HepG2 (cell line): ENCODE measurements around the gene FCER1G. TPM values are rescaled to one million over a fixed set of nuclear protein-coding genes. Genes with fewer than 3 reads are reported as not detected.

Experiments
- ARID2 ChIP-seq: sonication (generic); formaldehyde crosslinking; IDR thresholded peaks from 2 replicates; pipeline ENCODE4 v1.8.1; 2022; ENCODE audit warnings: mild to moderate bottlenecking, missing genetic modification reagents, borderline replicate concordance
- ATF1 ChIP-seq: IDR thresholded peaks from 2 replicates; pipeline ENCODE4 v1.6.1; 2016; ENCODE audit warnings: mild to moderate bottlenecking, control low read depth
- ATF7-NPFF ChIP-seq: sonication (generic); formaldehyde crosslinking; IDR thresholded peaks from 2 replicates; pipeline ENCODE4 v1.8.1; 2023; ENCODE audit warnings: mild to moderate bottlenecking, low read depth, missing genetic modification reagents, moderate library complexity
- ATM ChIP-seq: fragments of 450-650 bp; IDR thresholded peaks from 2 replicates; pipeline ENCODE4 v1.7.1; 2017; ENCODE audit warnings: mild to moderate bottlenecking, borderline replicate concordance
- CERS6 ChIP-seq: sonication (generic); formaldehyde crosslinking; IDR thresholded peaks from 2 replicates; pipeline ENCODE4 v1.5.0; 2020; ENCODE audit warnings: missing genetic modification reagents
- IKZF1 ChIP-seq: fragments of 450-650 bp; IDR thresholded peaks from 2 replicates; pipeline ENCODE4 v1.7.1; 2016
- NCOA2 ChIP-seq: sonication (generic); formaldehyde crosslinking; IDR thresholded peaks from 2 replicates; pipeline ENCODE4 v1.8.0; 2022; ENCODE audit warnings: inconsistent platforms
- NR1H2 ChIP-seq: sonication (generic); formaldehyde crosslinking; IDR thresholded peaks from 2 replicates; pipeline ENCODE4 v1.8.1; 2022; ENCODE audit warnings: low read depth, missing genetic modification reagents, borderline replicate concordance
- PCBP2 ChIP-seq: fragments of 200-400 bp; formaldehyde crosslinking; optimal IDR thresholded peaks from 2 replicates; pipeline ENCODE3; 2018; ENCODE audit warnings: low read length, low read depth; ENCODE audit not compliant: poor library complexity, severe bottlenecking
- SETDB1 ChIP-seq: sonication (generic); formaldehyde crosslinking; IDR thresholded peaks from 2 replicates; pipeline ENCODE4 v1.5.1; 2020; ENCODE audit warnings: missing genetic modification reagents, mild to moderate bottlenecking, borderline replicate concordance
- TFE3 ChIP-seq: IDR thresholded peaks from 2 replicates; pipeline ENCODE4 v1.6.1; 2016
- ZBED4 ChIP-seq: sonication (generic); formaldehyde crosslinking; IDR thresholded peaks from 2 replicates; pipeline ENCODE4 v1.4.0; 2020; ENCODE audit warnings: missing genetic modification reagents, borderline replicate concordance
- ZNF18 ChIP-seq: sonication (generic); formaldehyde crosslinking; IDR thresholded peaks from 2 replicates; pipeline ENCODE4 v1.8.0; 2022; ENCODE audit warnings: mild to moderate bottlenecking, missing genetic modification reagents; ENCODE audit not compliant: insufficient replicate concordance
- ZNF296 ChIP-seq: sonication (generic); formaldehyde crosslinking; conservative IDR thresholded peaks from 2 replicates; pipeline ENCODE4 v1.5.0; 2020; ENCODE audit warnings: mild to moderate bottlenecking, missing genetic modification reagents
- ZNF337 ChIP-seq: sonication (generic); formaldehyde crosslinking; IDR thresholded peaks from 2 replicates; pipeline ENCODE4 v1.5.1; 2020; ENCODE audit warnings: missing genetic modification reagents, low read depth, mild to moderate bottlenecking, borderline replicate concordance
- ZNF33A ChIP-seq: sonication (generic); formaldehyde crosslinking; IDR thresholded peaks from 2 replicates; pipeline ENCODE4 v1.5.1; 2020; ENCODE audit warnings: missing genetic modification reagents, mild to moderate bottlenecking, moderate library complexity, borderline replicate concordance
- ZNF431 ChIP-seq: sonication (generic); formaldehyde crosslinking; IDR thresholded peaks from 2 replicates; pipeline ENCODE4 v1.9.0; 2022; ENCODE audit warnings: missing genetic modification reagents, low read depth, mild to moderate bottlenecking, borderline replicate concordance
- ZNF543 ChIP-seq: sonication (generic); formaldehyde crosslinking; IDR thresholded peaks from 2 replicates; pipeline ENCODE4 v1.4.0; 2020; ENCODE audit warnings: mild to moderate bottlenecking, missing genetic modification reagents
- ZNF550 ChIP-seq: sonication (generic); formaldehyde crosslinking; IDR thresholded peaks from 2 replicates; pipeline ENCODE4 v1.4.0; 2020; ENCODE audit warnings: mild to moderate bottlenecking, missing genetic modification reagents, borderline replicate concordance
- ZNF569 ChIP-seq: sonication (generic); formaldehyde crosslinking; IDR thresholded peaks from 2 replicates; pipeline ENCODE4 v1.5.0; 2020; ENCODE audit warnings: mild to moderate bottlenecking, missing genetic modification reagents, moderate library complexity, borderline replicate concordance
- ZNF616 ChIP-seq: sonication (generic); formaldehyde crosslinking; IDR thresholded peaks from 2 replicates; pipeline ENCODE4 v1.5.0; 2020; ENCODE audit warnings: low read depth, mild to moderate bottlenecking, missing genetic modification reagents
- polyA plus RNA-seq, 8 experiments: library from polyadenylated mRNA; depleted of rRNA in 3 of 8; stranded (reverse) in 7 of 8; unstranded in 1 of 8; fragments of >200 nt; fragmentation: Illumina TruSeq in 4 of 8; extraction: Trizol in 4 of 8; gene quantifications; 2 replicates each; pipeline versions ENCODE4 v1.2.1 to v1.2.3, GENCODE V29; 2011 to 2016; ENCODE audit warnings: low read depth in 4 of 8, missing spikeins in 1 of 8, mixed read lengths in 1 of 8; ENCODE audit not compliant: insufficient read depth in 1 of 8
- total RNA-seq, 5 experiments: library from RNA; depleted of rRNA; stranded (reverse); fragments of >200 nt; fragmentation: Illumina TruSeq; extraction: Trizol; gene quantifications; 2 replicates each; pipeline ENCODE4 v1.2.3, GENCODE V29; 2016; ENCODE audit warnings: low read depth in 1 of 5

FCER1G gene
- total and polyA plus RNA-seq, 2 of the 13 experiments (the other 11 are each of a cell fraction or from before 2014, with no cell fraction given) = 1.3 to 6.4 TPM

GRCh38 chr1:161201836-161202712 lies 13.0 kb upstream of the FCER1G start, which contains the start of gene NDUFS2 (continued):
- TF ChIP-seq ZNF569 (CRISPR knock-in tag) (no peak), NR1H2 (CRISPR knock-in tag) (no peak), SETDB1 (CRISPR knock-in tag) (no peak), ZNF337 (CRISPR knock-in tag) (no peak), IKZF1 (no peak), ZNF431 (CRISPR knock-in tag) (no peak), ZNF550 (CRISPR knock-in tag) (no peak), ZNF18 (peak; percentile 29), ATF1 (CRISPR knock-in tag) (peak; percentile 92), ZNF616 (CRISPR knock-in tag) (0 out of 2 replicates have a peak, but pooled peaks have one; percentile 38), ATF7-NPFF (CRISPR knock-in tag) (peak; percentile 69), ZBED4 (CRISPR knock-in tag) (peak; percentile 64), PCBP2 (no peak), NCOA2 (CRISPR knock-in tag) (no peak), ARID2 (peak; percentile 82), ZNF296 (CRISPR knock-in tag) (0 out of 2 replicates have a peak, but pooled peaks have one; percentile 30), ZNF543 (CRISPR knock-in tag) (peak; percentile 29; the same call in 1 of the 2 replicates), TFE3 (CRISPR knock-in tag) (peak; percentile 65; the same call in 1 of the 2 replicates), ATM (no peak), CERS6 (CRISPR knock-in tag) (no peak), ZNF33A (CRISPR knock-in tag) (no peak)
